ENCODE data around the gene ZNF813. TPM values are rescaled to one million over a fixed set of nuclear protein-coding genes. Genes with fewer than 3 reads are reported as not detected.

The ZNF813 gene
- total RNA-seq, 1 experiment from 2014 or later: not detected

GRCh38 chr19:53537521-53538377, 70.2 kb downstream of the ZNF813 start, which contains the start of gene ZNF331:
ZNF331 (plus strand) TSS chr19:53538145; CDS start chr19:53569377, 31,232 bp downstream.
- Mint-ChIP-seq H3K4me1 (ENCODE audit: low read depth, unreplicated experiment) (no peaks in the 10 kb centered on the region), H3K36me3 (ENCODE audit: insufficient read depth, unreplicated experiment) (no peaks in the 10 kb centered on the region), H3K27ac (ENCODE audit: unreplicated experiment) (no peak within 1 kb of the TSS), H3K9me3 (ENCODE audit: low read depth, unreplicated experiment) (peaks cover 24% of the 10 kb centered on the region), H3K27me3 (ENCODE audit: unreplicated experiment) (no peaks in the 10 kb centered on the region), H3K4me3 (ENCODE audit: low read depth, unreplicated experiment) (no peak within 1 kb of the TSS)
- intact Hi-C loops (cut with micrococcal nuclease; ENCODE audit: unreplicated experiment): no loop called here
- TF ChIP-seq, protein P1, sequence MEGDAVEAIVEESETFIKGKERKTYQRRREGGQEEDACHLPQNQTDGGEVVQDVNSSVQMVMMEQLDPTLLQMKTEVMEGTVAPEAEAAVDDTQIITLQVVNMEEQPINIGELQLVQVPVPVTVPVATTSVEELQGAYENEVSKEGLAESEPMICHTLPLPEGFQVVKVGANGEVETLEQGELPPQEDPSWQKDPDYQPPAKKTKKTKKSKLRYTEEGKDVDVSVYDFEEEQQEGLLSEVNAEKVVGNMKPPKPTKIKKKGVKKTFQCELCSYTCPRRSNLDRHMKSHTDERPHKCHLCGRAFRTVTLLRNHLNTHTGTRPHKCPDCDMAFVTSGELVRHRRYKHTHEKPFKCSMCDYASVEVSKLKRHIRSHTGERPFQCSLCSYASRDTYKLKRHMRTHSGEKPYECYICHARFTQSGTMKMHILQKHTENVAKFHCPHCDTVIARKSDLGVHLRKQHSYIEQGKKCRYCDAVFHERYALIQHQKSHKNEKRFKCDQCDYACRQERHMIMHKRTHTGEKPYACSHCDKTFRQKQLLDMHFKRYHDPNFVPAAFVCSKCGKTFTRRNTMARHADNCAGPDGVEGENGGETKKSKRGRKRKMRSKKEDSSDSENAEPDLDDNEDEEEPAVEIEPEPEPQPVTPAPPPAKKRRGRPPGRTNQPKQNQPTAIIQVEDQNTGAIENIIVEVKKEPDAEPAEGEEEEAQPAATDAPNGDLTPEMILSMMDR (IDR thresholded peaks at IDR 0.05; ENCODE audit: unreplicated experiment): no peak
- DNase-seq: no peak
- CTCF ChIA-PET: no interaction called here
- no TSS peak for BruUV-seq (replicated peaks)

GRCh38 chr19:53538378-53539109, 71.0 kb downstream of the ZNF813 start:
- H3K36me3 Mint-ChIP-seq (ENCODE audit: insufficient read depth, unreplicated experiment): no peaks in the 10 kb centered on the region
- H3K27me3 Mint-ChIP-seq (ENCODE audit: unreplicated experiment): no peaks in the 10 kb centered on the region
- peaks cover 16% of the 10 kb centered on the region for H3K9me3 Mint-ChIP-seq (ENCODE audit: low read depth, unreplicated experiment)
- DNase-seq: no peak
- TF ChIP-seq, protein P1 (IDR thresholded peaks at IDR 0.05; ENCODE audit: unreplicated experiment): no peak
- H3K4me3 Mint-ChIP-seq (ENCODE audit: low read depth, unreplicated experiment): no peak overlapping the region
- CTCF ChIA-PET: no interaction called here
- intact Hi-C loops (cut with micrococcal nuclease; ENCODE audit: unreplicated experiment): no loop called here
- H3K27ac Mint-ChIP-seq (ENCODE audit: unreplicated experiment): no peak overlapping the region
- no peaks in the 10 kb centered on the region for H3K4me1 Mint-ChIP-seq (ENCODE audit: low read depth, unreplicated experiment)
- no TSS peak for BruUV-seq (replicated peaks)

DNA sequence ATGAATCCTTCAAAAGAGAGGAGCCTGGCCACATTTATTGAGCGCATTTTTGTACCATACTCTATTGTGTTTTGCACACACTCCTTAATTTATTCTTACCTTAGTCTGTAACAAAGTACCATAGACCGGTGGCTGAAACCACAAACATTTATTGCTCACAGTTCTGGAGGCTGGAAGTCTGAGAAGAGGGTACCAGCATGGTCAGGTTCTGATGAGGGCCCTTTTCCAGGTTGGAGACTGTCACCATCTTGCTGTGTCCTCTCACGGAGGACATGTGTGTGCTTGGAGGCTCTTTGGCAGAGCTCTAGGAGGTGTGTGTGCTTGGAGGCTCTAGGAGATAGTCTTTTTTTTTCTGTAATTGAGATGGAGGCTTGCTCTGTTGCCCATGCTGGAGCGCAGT, 72.6 kb downstream of the ZNF813 start:
- DNase-seq: no peak
- H3K36me3 Mint-ChIP-seq (ENCODE audit: insufficient read depth, unreplicated experiment): no peaks in the 10 kb centered on the region
- peaks cover 16% of the 10 kb centered on the region for H3K9me3 Mint-ChIP-seq (ENCODE audit: low read depth, unreplicated experiment)
- TF ChIP-seq, protein P1 (IDR thresholded peaks at IDR 0.05; ENCODE audit: unreplicated experiment): no peak
- CTCF ChIA-PET: no interaction called here
- no peaks in the 10 kb centered on the region for H3K4me1 Mint-ChIP-seq (ENCODE audit: low read depth, unreplicated experiment)
- no peak overlapping the region for H3K27ac Mint-ChIP-seq (ENCODE audit: unreplicated experiment)
- H3K27me3 Mint-ChIP-seq (ENCODE audit: unreplicated experiment): no peaks in the 10 kb centered on the region
- intact Hi-C loops (cut with micrococcal nuclease; ENCODE audit: unreplicated experiment): no loop called here
- no TSS peak for BruUV-seq (replicated peaks)
- no peak overlapping the region for H3K4me3 Mint-ChIP-seq (ENCODE audit: low read depth, unreplicated experiment)

DNA sequence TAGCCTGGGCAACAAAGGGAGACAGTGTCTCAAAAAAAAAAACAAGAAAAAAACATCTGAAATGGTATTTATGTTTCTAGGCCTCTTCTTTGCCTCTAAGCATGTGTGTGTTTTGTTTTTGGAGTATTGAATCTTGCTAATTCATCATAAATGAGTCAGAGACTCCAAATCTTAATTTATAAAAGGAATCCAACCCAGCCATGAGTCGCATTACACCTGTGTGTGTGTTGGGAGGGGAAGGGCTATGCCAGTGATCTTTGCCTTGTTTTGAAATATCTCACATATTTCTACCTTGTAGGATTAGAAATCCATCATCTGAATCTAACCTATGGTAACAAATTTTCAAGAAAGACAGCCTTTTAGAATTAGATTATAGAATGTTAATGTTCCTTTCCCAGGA, 74.4 kb downstream of the ZNF813 start:
- H3K27ac Mint-ChIP-seq (ENCODE audit: unreplicated experiment): no peak overlapping the region
- H3K4me1 Mint-ChIP-seq (ENCODE audit: low read depth, unreplicated experiment): no peaks in the 10 kb centered on the region
- no peaks in the 10 kb centered on the region for H3K27me3 Mint-ChIP-seq (ENCODE audit: unreplicated experiment)
- TF ChIP-seq, protein P1 (IDR thresholded peaks at IDR 0.05; ENCODE audit: unreplicated experiment): no peak
- intact Hi-C loops (cut with micrococcal nuclease; ENCODE audit: unreplicated experiment): no loop called here
- CTCF ChIA-PET: no interaction called here
- no TSS peak for BruUV-seq (replicated peaks)
- no peak for DNase-seq
- no peak overlapping the region for H3K4me3 Mint-ChIP-seq (ENCODE audit: low read depth, unreplicated experiment)
- H3K36me3 Mint-ChIP-seq (ENCODE audit: insufficient read depth, unreplicated experiment): no peaks in the 10 kb centered on the region
- H3K9me3 Mint-ChIP-seq (ENCODE audit: low read depth, unreplicated experiment): peaks cover 14% of the 10 kb centered on the region
